GM12875 (cell line): Measurements from ENCODE around the gene SNRNP70.
"Not testable (repeated sequence)": the region's sequence is repeated elsewhere in the genome, so short reads cannot be mapped to it uniquely, and the experiment has no call there.

Experiments
- H3K4me3 ChIP-seq: one replicate; pipeline ENCODE4 v1.5.1; 2011; ENCODE audit warnings: low read depth, low read length, control low read depth
- TF ChIP-seq, protein P1 (sequence below): IDR thresholded peaks from 2 replicates; pipeline ENCODE4 v1.5.1; 2011; ENCODE audit warnings: low read depth, mild to moderate bottlenecking, control low read depth, inconsistent platforms, low read length, moderate library complexity, borderline replicate concordance; ENCODE audit not compliant: insufficient read depth

Gene SNRNP70

GRCh38 chr19:49056101-49056901 is 28.9 kb upstream of the SNRNP70 start:
- TF ChIP-seq, protein P1, sequence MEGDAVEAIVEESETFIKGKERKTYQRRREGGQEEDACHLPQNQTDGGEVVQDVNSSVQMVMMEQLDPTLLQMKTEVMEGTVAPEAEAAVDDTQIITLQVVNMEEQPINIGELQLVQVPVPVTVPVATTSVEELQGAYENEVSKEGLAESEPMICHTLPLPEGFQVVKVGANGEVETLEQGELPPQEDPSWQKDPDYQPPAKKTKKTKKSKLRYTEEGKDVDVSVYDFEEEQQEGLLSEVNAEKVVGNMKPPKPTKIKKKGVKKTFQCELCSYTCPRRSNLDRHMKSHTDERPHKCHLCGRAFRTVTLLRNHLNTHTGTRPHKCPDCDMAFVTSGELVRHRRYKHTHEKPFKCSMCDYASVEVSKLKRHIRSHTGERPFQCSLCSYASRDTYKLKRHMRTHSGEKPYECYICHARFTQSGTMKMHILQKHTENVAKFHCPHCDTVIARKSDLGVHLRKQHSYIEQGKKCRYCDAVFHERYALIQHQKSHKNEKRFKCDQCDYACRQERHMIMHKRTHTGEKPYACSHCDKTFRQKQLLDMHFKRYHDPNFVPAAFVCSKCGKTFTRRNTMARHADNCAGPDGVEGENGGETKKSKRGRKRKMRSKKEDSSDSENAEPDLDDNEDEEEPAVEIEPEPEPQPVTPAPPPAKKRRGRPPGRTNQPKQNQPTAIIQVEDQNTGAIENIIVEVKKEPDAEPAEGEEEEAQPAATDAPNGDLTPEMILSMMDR: no peak
- peak overlapping the region; percentile 36 for H3K4me3 ChIP-seq

GRCh38 chr19:49056902-49057596 is 28.2 kb upstream of the SNRNP70 start:
- H3K4me3 ChIP-seq: not testable (repeated sequence)

- no peak within 1 kb of the TSS for H3K4me3 ChIP-seq
- TF ChIP-seq, protein P1: no peak
Observed at GRCh38 chr19:49057636-49058234, 27.5 kb upstream of the SNRNP70 start, which contains the start of gene CGB7. CGB7 (minus strand) TSS chr19:49057749; CDS start chr19:49055375, 2,374 bp downstream.

DNA sequence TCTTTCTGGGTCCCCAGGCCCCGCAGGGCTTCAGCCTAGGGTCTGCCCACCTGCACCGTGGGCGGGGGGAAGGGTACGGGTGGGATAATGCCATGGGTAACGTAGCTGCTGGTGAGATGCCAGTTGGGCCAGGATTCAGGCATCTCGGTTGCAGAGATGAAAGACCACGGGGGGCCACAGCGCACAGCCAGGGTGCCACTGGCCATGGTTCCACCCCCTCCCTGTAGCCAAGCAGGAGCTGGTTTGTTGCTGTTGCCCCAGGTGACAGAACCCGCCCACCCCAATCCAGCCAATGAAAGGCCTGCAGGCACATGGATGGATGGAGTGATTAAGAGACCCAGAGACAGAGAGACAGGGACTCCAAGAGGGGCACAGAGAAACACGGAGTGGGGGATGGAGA is 26.7 kb upstream of the SNRNP70 start:
- TF ChIP-seq, protein P1: no peak
- no peak overlapping the region for H3K4me3 ChIP-seq

DNA sequence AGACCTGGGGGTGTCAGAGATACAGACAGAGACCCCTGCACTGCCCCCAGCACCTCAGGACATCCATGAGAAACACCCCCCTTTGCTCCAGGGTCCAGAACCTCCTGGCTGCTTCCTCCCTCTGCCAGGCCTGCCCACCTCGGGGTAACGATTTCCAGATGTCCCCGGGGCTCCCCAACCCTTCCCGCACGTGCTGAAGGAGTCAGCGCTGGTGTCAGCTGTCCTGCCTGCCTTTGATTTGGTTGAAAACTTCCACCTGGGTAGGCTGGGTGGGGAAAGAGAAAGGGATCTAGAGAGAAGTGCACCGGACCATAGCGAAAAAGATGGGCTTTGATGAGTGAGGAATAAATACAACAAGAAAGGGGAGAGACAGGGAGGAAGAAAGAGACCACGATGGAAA is 26.2 kb upstream of the SNRNP70 start:
- H3K4me3 ChIP-seq: no peak overlapping the region
- TF ChIP-seq, protein P1: no peak

GRCh38 chr19:49061000-49061399 is 24.3 kb upstream of the SNRNP70 start:
- TF ChIP-seq, protein P1: no peak
- H3K4me3 ChIP-seq: no peak overlapping the region

DNA sequence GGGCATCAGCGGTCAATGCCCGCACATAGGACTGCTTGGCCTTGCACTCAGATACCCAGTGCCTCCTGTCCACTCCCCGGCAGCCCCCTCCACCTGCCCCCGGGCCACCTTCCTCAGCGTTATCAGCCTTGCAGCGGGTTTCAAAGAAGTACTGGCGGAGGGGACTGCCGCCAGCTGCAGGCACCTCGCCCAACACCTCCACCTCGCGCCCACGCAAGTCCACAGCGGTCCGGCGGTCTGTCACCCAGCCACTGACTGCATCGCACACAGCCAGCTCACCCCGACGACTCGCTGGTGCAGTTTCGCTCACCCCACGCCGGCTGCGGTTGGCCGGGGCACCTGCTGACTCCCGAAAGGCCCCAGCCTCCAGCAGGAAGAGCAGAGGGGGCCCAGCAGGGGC is 23.8 kb upstream of the SNRNP70 start:
- H3K4me3 ChIP-seq: no peak overlapping the region
- TF ChIP-seq, protein P1: no peak
